Hepatocyte (in vitro differentiated cells): Measurements from ENCODE around the gene WDHD1. TPM values are rescaled to one million over a fixed set of nuclear protein-coding genes. Genes with fewer than 3 reads are reported as not detected.
"Not testable (repeated sequence)": the region's sequence is repeated elsewhere in the genome, so short reads cannot be mapped to it uniquely, and the experiment has no call there.

Source experiments
- DNase-seq: peaks from one replicate; pipeline ENCODE4 v3.0.0-alpha.2; 2016; ENCODE audit warnings: low spot score
- H2AFZ ChIP-seq: fragments of 200-600 bp; sonication (generic); 2 replicates; pipeline ENCODE4 v1.6.0; 2016; ENCODE audit warnings: antibody characterized with exemption, mild to moderate bottlenecking
- H3K27ac ChIP-seq: fragments of 200-600 bp; sonication (generic); 2 replicates; pipeline ENCODE4 v1.5.1; 2016; ENCODE audit warnings: mild to moderate bottlenecking
- H3K27me3 ChIP-seq: fragments of 200-600 bp; sonication (generic); 2 replicates; pipeline ENCODE4 v1.6.1; 2016
- H3K36me3 ChIP-seq: fragments of 200-600 bp; sonication (generic); replicated peaks from 2 replicates; pipeline ENCODE4 v1.5.1; 2016; ENCODE audit warnings: low read depth; ENCODE audit not compliant: insufficient read depth
- H3K4me1 ChIP-seq: fragments of 200-600 bp; sonication (generic); 2 replicates; pipeline ENCODE4 v1.5.1; 2016; ENCODE audit warnings: mild to moderate bottlenecking, moderate library complexity; ENCODE audit not compliant: insufficient read depth
- H3K4me2 ChIP-seq: fragments of 200-600 bp; sonication (generic); 2 replicates; pipeline ENCODE4 v1.6.0; 2016
- H3K4me3 ChIP-seq: fragments of 200-600 bp; sonication (generic); 2 replicates; pipeline ENCODE4 v1.5.1; 2016; ENCODE audit warnings: mild to moderate bottlenecking
- H3K79me2 ChIP-seq: fragments of 200-600 bp; sonication (generic); 2 replicates; pipeline ENCODE4 v1.6.0; 2017; ENCODE audit warnings: mild to moderate bottlenecking
- H3K9me2 ChIP-seq: fragments of 200-600 bp; sonication (generic); replicated peaks from 2 replicates; pipeline ENCODE4 v1.6.0; 2017; ENCODE audit warnings: mild to moderate bottlenecking; ENCODE audit not compliant: insufficient read depth
- H3K9me3 ChIP-seq: fragments of 200-600 bp; sonication (generic); 2 replicates; pipeline ENCODE4 v1.5.1; 2016; ENCODE audit warnings: low read depth, mild to moderate bottlenecking
- H4K20me1 ChIP-seq: fragments of 200-600 bp; sonication (generic); 2 replicates; pipeline ENCODE4 v1.6.0; 2016; ENCODE audit warnings: mild to moderate bottlenecking; ENCODE audit not compliant: insufficient read depth, poor library complexity, severe bottlenecking
- CTCF ChIP-seq: fragments of 200-600 bp; sonication (generic); IDR thresholded peaks from 2 replicates; pipeline ENCODE4 v1.5.1; 2016; ENCODE audit warnings: antibody characterized with exemption, mild to moderate bottlenecking; ENCODE audit not compliant: poor library complexity
- EZH2 ChIP-seq: fragments of 200-600 bp; sonication (generic); IDR thresholded peaks from 2 replicates; pipeline ENCODE4 v1.6.1; 2016; ENCODE audit warnings: antibody characterized with exemption, mild to moderate bottlenecking, borderline replicate concordance
- EZH2phosphoT487 ChIP-seq: fragments of 200-600 bp; sonication (generic); IDR thresholded peaks from one replicate; pipeline ENCODE4 v1.6.1; 2018; ENCODE audit warnings: antibody characterized with exemption, mild to moderate bottlenecking, low read depth, moderate library complexity; ENCODE audit not compliant: unreplicated experiment, severe bottlenecking
- WGBS: methylation state at CpG from one replicate; pipeline ENCODE4 v1.1.6; 2016; ENCODE audit warnings: low lambda C conversion rate; ENCODE audit errors: missing lambda C conversion rate; 5-methylcytosine and 5-hydroxymethylcytosine counted together
- polyA plus RNA-seq: library from polyadenylated mRNA; unstranded; fragments of >200 nt; fragmentation: Nextera tagmentation; extraction: Ambion mirVana; gene quantifications from 2 replicates; pipeline ENCODE4 v1.2.1, GENCODE V29; 2016
- total RNA-seq: library from RNA; depleted of rRNA; stranded (reverse); fragments of >200 nt; gene quantifications from 2 replicates; pipeline ENCODE4 v1.2.3, GENCODE V29; 2014

The WDHD1 gene
- total and polyA plus RNA-seq, 2 experiments from 2014 or later, result 4.1 to 5.9 TPM

GRCh38 chr14:54955143-54955542, 71.8 kb downstream of the WDHD1 start:
- no peak for DNase-seq

GRCh38 chr14:54953609-54954008, 73.3 kb downstream of the WDHD1 start:
- not testable (repeated sequence) for H2AFZ ChIP-seq, H3K79me2 ChIP-seq, H3K4me3 ChIP-seq, H3K4me2 ChIP-seq, DNase-seq, H3K9me3 ChIP-seq, H4K20me1 ChIP-seq, H3K9me2 ChIP-seq, H3K27ac ChIP-seq, H3K4me1 ChIP-seq, H3K36me3 ChIP-seq, H3K27me3 ChIP-seq
- WGBS, result 96% methylated on average over 3 of the region's 3 CpGs

More at GRCh38 chr14:54955143-54955542, 71.8 kb downstream of the WDHD1 start:
- Histone ChIP-seq H3K27me3 (no peaks in the 10 kb centered on the region), H3K4me3 (no peak overlapping the region), H3K27ac (no peak overlapping the region), H3K9me3 (no peaks in the 10 kb centered on the region), H2AFZ (no peak overlapping the region), H4K20me1 (no peaks in the 10 kb centered on the region), H3K4me2 (no peak overlapping the region), H3K79me2 (no peaks in the 10 kb centered on the region), H3K4me1 (no peaks in the 10 kb centered on the region), H3K36me3 (no peaks in the 10 kb centered on the region), H3K9me2 (no peaks in the 10 kb centered on the region)
- TF ChIP-seq EZH2phosphoT487 (no peak), CTCF (no peak), EZH2 (no peak)

DNA sequence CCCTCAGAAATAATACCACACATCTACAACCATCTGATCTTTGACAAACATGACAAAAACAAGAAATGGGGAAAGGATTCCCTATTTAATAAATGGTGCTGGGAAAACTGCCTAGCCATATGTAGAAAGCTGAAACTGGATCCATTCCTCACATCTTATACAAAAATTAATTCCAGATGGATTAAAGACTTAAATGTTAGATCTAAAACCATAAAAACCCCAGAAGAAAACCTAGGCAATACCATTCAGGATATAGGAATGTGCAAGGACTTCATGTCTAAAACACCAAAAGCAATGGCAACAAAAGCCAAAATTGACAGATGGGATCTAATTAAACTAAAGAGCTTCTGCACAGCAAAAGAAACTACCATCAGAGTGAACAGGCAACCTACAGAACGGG, 74.1 kb downstream of the WDHD1 start:
- not testable (repeated sequence) for H3K27ac ChIP-seq, H4K20me1 ChIP-seq, H3K4me2 ChIP-seq, DNase-seq, H3K9me3 ChIP-seq, H2AFZ ChIP-seq, H3K9me2 ChIP-seq, H3K36me3 ChIP-seq, H3K27me3 ChIP-seq, H3K4me3 ChIP-seq, H3K4me1 ChIP-seq, H3K79me2 ChIP-seq
- WGBS, result 82% methylated on average over 1 of the region's 1 CpG

- Histone ChIP-seq H3K4me3 (no peak overlapping the region), H4K20me1 (no peaks in the 10 kb centered on the region), H3K27me3 (no peaks in the 10 kb centered on the region), H3K9me2 (no peaks in the 10 kb centered on the region), H3K27ac (no peak overlapping the region), H3K79me2 (no peaks in the 10 kb centered on the region), H3K36me3 (no peaks in the 10 kb centered on the region), H3K4me1 (no peaks in the 10 kb centered on the region), H3K4me2 (no peak overlapping the region), H3K9me3 (no peaks in the 10 kb centered on the region), H2AFZ (no peak overlapping the region)
- TF ChIP-seq EZH2phosphoT487 (no peak), EZH2 (no peak), CTCF (no peak)
- 97% methylated on average over 3 of the region's 3 CpGs for WGBS
- no peak for DNase-seq
Observed at GRCh38 chr14:54947230-54947629, 79.7 kb downstream of the WDHD1 start.

DNA sequence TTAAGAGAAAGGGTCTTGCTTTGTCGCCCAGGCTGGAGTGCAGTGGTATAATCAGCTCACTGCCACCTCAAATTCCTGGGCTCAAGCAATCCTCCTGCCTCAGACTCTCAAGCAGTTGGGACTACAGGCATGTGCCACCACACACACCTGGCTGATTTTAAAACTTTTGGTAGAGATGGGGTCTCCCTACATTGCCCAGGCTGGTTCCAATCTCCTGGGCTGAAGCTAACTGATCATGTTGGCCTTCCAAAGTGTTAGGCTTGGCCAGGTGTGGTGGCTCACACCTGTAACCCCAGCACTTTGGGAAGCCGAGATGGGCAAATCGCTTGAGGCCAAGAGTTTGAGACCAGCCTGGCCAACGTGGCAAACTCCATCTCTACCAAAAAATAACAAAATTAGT, 80.4 kb downstream of the WDHD1 start:
- Histone ChIP-seq H3K27ac (no peak overlapping the region), H3K27me3 (no peaks in the 10 kb centered on the region), H2AFZ (no peak overlapping the region), H3K79me2 (no peaks in the 10 kb centered on the region), H3K4me1 (no peaks in the 10 kb centered on the region), H3K4me3 (no peak overlapping the region), H4K20me1 (no peaks in the 10 kb centered on the region), H3K9me3 (no peaks in the 10 kb centered on the region), H3K9me2 (no peaks in the 10 kb centered on the region), H3K4me2 (no peak overlapping the region), H3K36me3 (no peaks in the 10 kb centered on the region)
- DNase-seq, result no peak
- TF ChIP-seq EZH2 (no peak), CTCF (no peak)
- WGBS, result 99% methylated on average over 4 of the region's 4 CpGs
